Activated gamma-delta T cell treated with Interleukin-2 at 50 U/mL for 16 hours (primary cell): ENCODE results near the gene RAP1GAP.
"Not testable (repeated sequence)": the region's sequence is repeated elsewhere in the genome, so short reads cannot be mapped to it uniquely, and the experiment has no call there.

Source experiments
- DNase-seq: peaks from one replicate; pipeline ENCODE4 v3.0.0-alpha.2; 2020

RAP1GAP gene

GRCh38 chr1:21641967-21642739 lies 27.0 kb downstream of the RAP1GAP start:
- no peak for DNase-seq

DNA sequence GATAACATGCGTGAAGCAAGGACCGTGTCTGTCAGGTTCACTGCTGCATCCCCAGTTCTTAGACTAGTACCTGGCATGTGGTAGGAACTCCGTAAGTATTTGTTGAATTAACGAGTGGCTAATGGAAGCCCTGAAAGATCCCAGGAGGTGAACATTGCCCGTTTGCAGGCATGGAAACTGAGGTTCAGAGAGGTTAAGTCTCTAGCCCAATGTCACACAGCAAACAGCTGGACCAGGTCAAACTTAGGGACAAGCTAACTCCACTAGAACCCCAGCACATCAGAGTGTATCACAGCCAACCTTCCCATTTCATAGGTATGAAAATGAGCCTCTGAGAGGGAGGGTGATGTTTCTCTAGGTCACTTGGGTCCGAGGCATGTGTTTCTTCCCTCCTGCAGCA lies 27.6 kb downstream of the RAP1GAP start:
- DNase-seq: no peak

DNA sequence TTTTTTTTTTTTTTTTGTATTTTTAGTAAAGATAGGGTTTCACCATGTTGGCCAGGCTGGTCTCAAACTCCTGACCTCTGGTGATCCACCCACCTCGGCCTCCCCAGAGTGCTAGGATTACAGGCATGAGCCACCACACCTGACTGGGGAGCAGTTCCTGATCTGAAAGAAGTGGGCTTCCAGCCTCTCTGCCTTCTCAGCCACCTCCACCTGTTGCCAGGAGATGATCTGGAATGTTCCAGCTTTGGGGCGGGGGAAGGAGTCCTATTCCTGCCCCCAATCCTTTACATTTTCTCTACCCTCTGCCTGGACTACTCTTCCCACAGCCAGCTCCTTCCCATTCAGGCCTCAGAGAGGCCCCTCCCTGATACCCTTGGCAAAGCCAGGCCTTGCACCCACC lies 28.1 kb downstream of the RAP1GAP start:
- DNase-seq: no peak

- no peak for DNase-seq
Measured at GRCh38 chr1:21640653-21641052, 28.5 kb downstream of the RAP1GAP start.

GRCh38 chr1:21639594-21640041 lies 29.5 kb downstream of the RAP1GAP start:
- DNase-seq: no peak

DNA sequence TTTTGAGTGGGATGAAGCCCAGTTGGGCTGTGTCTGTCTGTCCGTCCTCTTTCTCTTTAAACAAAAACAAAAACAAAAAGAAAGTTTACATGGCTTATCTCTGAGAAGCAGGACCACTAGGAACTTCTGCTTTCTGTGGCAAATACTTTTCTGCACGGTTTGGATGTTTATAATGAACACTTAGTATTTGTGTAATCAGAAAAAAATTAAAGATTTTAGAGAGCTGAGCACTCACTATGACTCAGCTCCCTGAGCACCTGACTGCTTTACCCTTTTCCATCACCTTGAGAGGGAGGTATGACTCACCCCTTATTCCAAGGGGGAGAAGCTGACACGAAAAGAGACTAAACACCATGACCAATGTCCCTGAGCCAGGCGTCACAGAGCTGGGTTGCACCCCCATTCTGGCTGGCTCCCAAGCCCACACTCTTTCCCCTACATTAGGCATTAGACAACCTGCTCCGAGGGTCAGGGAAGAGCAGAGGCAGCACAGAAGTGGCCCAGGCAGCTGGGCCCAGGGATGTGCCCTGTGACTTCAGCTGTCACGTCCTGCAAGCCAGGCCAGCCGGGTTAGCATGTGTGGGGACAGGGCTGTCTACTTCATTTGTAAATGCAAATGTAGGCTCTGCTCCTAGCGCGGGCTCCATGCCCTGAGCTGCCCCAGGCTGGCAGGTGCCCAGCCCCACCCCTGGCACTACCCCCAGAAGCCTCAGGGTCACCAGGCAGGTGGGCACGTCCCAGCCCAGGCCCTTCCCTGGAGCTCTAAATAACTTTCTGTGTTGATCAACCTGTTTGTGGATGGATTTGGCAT lies 30.4 kb downstream of the RAP1GAP start:
- DNase-seq: no peak

DNA sequence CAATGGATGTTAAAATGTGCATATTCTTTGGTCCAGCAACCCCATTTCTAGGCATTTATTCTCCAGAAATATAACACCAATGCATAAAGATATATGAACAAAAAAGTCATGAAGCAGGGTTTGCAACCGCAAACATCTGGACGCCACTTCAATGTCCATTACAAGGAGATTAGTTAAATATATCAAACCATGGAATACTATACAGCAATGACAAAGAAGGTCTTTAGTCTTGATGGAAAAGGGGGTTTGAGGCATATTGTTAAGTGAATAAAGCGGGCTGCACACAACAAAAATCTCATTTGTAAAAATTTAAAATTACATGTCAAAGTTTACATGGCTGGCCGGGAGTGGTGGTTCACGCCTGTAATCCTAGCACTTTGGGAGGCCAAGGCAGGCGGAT lies 31.6 kb downstream of the RAP1GAP start:
- DNase-seq: no peak

- DNase-seq: no peak
Measured at GRCh38 chr1:21636029-21636428, 33.1 kb downstream of the RAP1GAP start.

DNA sequence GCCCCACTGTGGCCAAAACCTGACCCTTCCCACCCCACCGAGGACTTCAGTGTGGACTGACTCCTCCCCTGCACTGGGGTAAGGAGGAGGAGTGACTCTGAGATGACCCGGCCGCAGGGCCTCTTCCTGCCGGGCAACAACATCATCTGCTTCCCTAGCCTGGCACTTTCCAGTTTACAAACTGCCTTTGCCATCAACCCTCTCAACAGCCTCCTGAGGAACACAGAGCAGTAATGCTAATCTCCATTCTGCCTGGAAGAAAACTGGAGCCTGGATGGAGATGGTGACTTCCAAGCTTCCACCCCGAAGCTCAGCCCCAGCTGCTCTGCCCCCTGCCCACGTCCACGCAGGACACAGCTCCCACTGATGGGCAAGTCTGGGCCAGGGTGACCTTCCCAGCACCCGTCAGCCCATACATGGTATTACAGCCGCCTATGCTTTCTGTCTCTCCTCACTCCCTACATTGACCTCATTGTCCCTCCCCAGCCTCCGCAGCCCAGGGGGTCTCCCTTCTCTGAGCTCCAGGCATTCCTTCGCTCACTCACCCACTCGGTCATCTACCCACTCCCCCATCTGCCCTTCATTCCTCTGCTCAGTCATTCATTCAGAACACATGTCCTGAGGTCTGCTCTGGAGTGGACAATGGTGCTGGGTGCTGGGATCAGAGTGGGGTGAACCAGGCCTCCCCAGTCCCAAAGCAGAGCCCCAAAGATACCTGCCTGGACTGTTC lies 34.2 kb downstream of the RAP1GAP start:
- no peak for DNase-seq

- DNase-seq: no peak
Measured at GRCh38 chr1:21633992-21634805, 35.0 kb downstream of the RAP1GAP start.

GRCh38 chr1:21633141-21633755 lies 35.9 kb downstream of the RAP1GAP start:
- DNase-seq: no peak

DNA sequence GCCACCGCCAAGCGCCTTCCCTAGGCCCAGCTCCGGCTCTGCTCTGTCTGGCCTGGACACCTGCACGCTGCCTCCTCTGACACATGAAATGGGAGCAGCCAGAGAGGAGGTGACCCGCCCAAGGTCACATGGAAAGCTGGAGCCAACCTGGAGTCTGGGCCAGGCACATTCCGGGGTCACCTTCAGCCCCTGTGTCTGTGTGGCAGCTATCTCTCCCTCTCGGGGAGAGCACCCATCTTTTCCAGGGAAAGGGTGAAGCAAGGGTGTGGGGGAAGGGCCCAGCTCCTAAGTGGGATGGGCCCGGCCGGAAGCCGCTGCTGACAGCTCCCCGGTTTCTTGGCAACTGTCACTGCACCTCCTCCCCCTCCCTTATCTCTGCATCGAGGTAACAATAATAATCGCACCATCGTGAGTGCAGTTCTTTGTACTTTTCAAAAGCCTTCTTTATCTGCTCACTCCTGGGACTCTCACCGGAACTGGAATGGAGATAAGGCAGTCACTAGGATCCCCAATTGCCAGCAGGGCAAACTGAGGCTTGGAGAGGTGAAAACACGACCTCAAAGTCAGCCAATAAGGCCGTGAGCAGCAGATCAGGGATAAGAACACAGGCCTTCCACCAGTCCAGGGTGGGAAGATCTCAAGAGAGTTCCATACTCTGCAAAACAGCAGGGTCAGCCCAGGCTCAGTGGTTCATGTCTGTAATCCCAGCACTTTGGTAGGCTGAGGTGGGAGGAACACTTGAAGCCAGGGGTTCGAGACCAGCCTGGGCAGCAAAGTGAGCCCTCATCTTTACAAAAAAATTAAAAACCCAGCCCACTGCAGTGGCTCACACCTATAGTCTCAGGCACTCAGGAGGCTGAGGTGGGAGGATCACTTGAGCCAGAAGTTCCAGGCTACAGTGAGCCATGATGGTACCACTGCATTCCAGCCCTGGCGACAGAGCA lies 36.9 kb downstream of the RAP1GAP start:
- DNase-seq: no peak

GRCh38 chr1:21631590-21631943 lies 37.6 kb downstream of the RAP1GAP start:
- not testable (repeated sequence) for DNase-seq

GRCh38 chr1:21630571-21631343 lies 38.4 kb downstream of the RAP1GAP start:
- no peak for DNase-seq

DNA sequence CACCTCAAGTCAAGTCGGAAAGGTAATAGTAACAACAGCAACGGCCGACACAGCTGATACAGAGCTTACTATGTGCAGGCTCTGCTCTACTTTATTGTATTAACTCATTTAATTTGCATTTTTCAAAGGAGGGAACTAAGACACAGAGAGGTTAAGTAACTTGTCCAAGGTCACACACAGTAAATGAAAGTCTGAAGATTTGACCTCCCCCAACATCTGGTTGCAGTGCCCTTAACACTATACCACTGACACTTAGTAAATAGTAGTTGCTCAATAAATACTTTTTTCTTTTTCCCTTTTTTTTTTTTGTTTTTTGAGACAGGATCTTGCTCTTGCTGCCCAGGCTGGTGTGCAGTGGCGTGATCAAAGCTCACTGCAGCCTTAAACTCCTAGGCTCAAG lies 39.2 kb downstream of the RAP1GAP start:
- DNase-seq: no peak

GRCh38 chr1:21628798-21629393 lies 40.3 kb downstream of the RAP1GAP start:
- no peak for DNase-seq

GRCh38 chr1:21626921-21627339 lies 42.2 kb downstream of the RAP1GAP start:
- no peak for DNase-seq

DNA sequence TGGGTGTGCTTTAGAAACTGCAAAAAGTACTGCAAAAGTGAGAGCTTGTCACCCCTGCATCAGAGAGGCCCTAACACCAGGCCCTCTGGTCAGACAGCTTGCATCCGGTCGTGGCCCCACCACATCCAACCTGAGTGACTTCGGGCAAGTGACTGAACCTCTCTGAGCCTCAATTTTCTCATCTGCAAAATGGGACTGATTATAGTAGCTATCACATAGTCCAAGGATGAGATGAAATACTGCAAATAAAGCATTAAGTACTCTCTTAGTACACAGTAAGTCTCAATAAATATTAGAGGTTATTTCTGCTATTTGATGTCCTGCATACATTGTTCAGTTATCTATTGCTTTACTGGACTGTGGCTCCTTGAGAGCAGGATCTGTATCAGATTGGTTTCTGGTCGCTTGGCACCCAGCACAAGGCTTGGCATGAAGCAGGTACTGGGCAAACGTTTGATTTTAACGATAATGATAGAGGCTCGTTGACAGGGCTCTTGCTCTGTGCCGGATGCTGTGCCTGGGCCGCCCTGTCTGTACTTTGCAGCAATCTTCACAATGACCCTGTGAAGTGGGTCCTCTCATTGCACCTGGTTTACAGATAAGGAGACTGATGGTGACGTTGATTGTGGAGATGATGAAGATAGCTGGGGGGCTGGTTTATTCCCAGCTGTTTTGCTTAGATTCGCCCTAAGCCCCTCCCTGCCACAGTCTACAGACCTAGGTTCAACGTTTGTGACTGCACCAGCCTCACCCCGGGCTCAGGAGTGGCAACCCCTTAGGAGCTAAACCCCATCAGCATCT lies 43.6 kb downstream of the RAP1GAP start:
- no peak for DNase-seq
